ENCODE results near the gene SNORC. TPM values are rescaled to one million over a fixed set of nuclear protein-coding genes. Genes with fewer than 3 reads are reported as not detected.

SNORC gene
- total and polyA plus RNA-seq, 9 of the 15 experiments (the other 6 are each of a cell fraction or from before 2014, with no cell fraction given), result 0.14 to 2.5 (median 0.72) TPM; not detected in 2

- Histone ChIP-seq H3K27me3 (ENCODE audit: control insufficient read depth in 2 of 2, insufficient read depth in 2 of 2, low read length in 2 of 2) (peaks cover 0 to 52% of the 10 kb centered on the region in 2 experiments; a peak in 2 of 5 replicates), H3K4me2 (ENCODE audit: insufficient read depth, low read length) (no peak overlapping the region), H3K9me3 (replicated peaks; ENCODE audit: control insufficient read depth, insufficient read depth, low read depth, low read length) (no peaks in the 10 kb centered on the region), H2AFZ (ENCODE audit: low read depth, low read length) (no peak overlapping the region), H3K79me2 (ENCODE audit: control insufficient read depth, insufficient read depth, low read length) (no peaks in the 10 kb centered on the region), H3K4me1 (replicated peaks in 1 of 2; ENCODE audit: control insufficient read depth in 2 of 2, insufficient read depth in 2 of 2, low read length in 2 of 2) (peaks cover 0 to 8% of the 10 kb centered on the region in 2 experiments; a peak in 2 of 5 replicates), H3K27ac (ENCODE audit: extremely low read depth, low read depth, low read length) (no peak overlapping the region), H4K20me1 (replicated peaks; ENCODE audit: control insufficient read depth, insufficient read depth, low read length) (no peaks in the 10 kb centered on the region), H3K36me3 (ENCODE audit: control insufficient read depth, insufficient read depth, low read length) (no peaks in the 10 kb centered on the region), H3K9ac (ENCODE audit: insufficient read depth in 1 of 2, low read depth in 2 of 2, low read length in 2 of 2) (no peak overlapping the region), H3K9me1 (ENCODE audit: control insufficient read depth, insufficient read depth, low read length) (no peaks in the 10 kb centered on the region), H3K4me3 (no peak overlapping the region)
- no peak for TF ChIP-seq POLR2AphosphoS2 (IDR thresholded peaks at IDR 0.05; ENCODE audit: low read length)
- no peak for TF ChIP-seq FOSL1 (tag; conservative IDR thresholded peaks at IDR 0.05)
- no peak for TF ChIP-seq ELF2 (CRISPR knock-in tag; IDR thresholded peaks at IDR 0.05)
- no peak for TF ChIP-seq ZNF174 (CRISPR knock-in tag; IDR thresholded peaks at IDR 0.05)
- intact Hi-C loops (cut with micrococcal nuclease) (no loop called here), in situ Hi-C loops (cut with MboI) (no loop called here)
- ATAC-seq (no peak), FAIRE-seq (no peak), DNase-seq (ENCODE audit: extremely low read depth in 1 of 4, low spot score in 3 of 4) (no peak)
- 26% methylated on average over 19 of the region's 24 CpGs for WGBS (ENCODE audit: insufficient coverage, low coverage, missing lambda C conversion rate)
- ChIA-PET POLR2A (no interaction called here), CTCF (ENCODE audit: low intra/inter-chr PET ratio) (interaction anchor here (0.7 kb wide), 1 partner anchor 161 kb away, joined by 3 read pairs; no protein-coding TSS in a partner anchor)
- BruUV-seq (replicated peaks), result no TSS peak
Observed at GRCh38 chr2:232897598-232898408, 27.7 kb downstream of the SNORC start.
